Measurements from ENCODE around the gene MYO10. TPM values are rescaled to one million over a fixed set of nuclear protein-coding genes. Genes with fewer than 3 reads are reported as not detected.
"Not testable (repeated sequence)": the region's sequence is repeated elsewhere in the genome, so short reads cannot be mapped to it uniquely, and the experiment has no call there.

Gene MYO10
- total RNA-seq, 2 experiments from 2014 or later = 0.08 TPM; not detected in 1

- H3K4me1 Mint-ChIP-seq = no peaks in the 10 kb centered on the region
- POLR2A ChIA-PET = no interaction called here
- H3K9me3 Mint-ChIP-seq = no peaks in the 10 kb centered on the region
- no peak overlapping the region for H3K4me3 Mint-ChIP-seq
- CTCF ChIA-PET = no interaction called here
- H3K27me3 Mint-ChIP-seq = no peaks in the 10 kb centered on the region
- no peaks in the 10 kb centered on the region for H3K36me3 Mint-ChIP-seq (ENCODE audit: low read depth)
- no peak overlapping the region for H3K27ac Mint-ChIP-seq
- DNase-seq = no peak
These were observed 185.6 kb downstream of the MYO10 start for GRCh38 chr5:16750445-16750844.

GRCh38 chr5:16749626-16750025 is 186.5 kb downstream of the MYO10 start:
- no peaks in the 10 kb centered on the region for H3K27me3 Mint-ChIP-seq
- no peaks in the 10 kb centered on the region for H3K36me3 Mint-ChIP-seq (ENCODE audit: low read depth)
- no peaks in the 10 kb centered on the region for H3K4me1 Mint-ChIP-seq
- DNase-seq = no peak
- H3K27ac Mint-ChIP-seq = no peak overlapping the region
- no peak overlapping the region for H3K4me3 Mint-ChIP-seq
- ChIA-PET CTCF (no interaction called here), POLR2A (no interaction called here)
- no peaks in the 10 kb centered on the region for H3K9me3 Mint-ChIP-seq

GRCh38 chr5:16744164-16744880 is 191.8 kb downstream of the MYO10 start:
- no peaks in the 10 kb centered on the region for H3K4me1 Mint-ChIP-seq
- POLR2A ChIA-PET = no interaction called here
- H3K4me3 Mint-ChIP-seq = no peak overlapping the region
- no peak overlapping the region for H3K27ac Mint-ChIP-seq
- H3K9me3 Mint-ChIP-seq = no peaks in the 10 kb centered on the region
- peaks cover 22% of the 10 kb centered on the region for H3K27me3 Mint-ChIP-seq
- no peak for DNase-seq
- CTCF ChIA-PET = no interaction called here
- H3K36me3 Mint-ChIP-seq (ENCODE audit: low read depth) = no peaks in the 10 kb centered on the region

- no peak overlapping the region for H3K27ac Mint-ChIP-seq
- H3K27me3 Mint-ChIP-seq = peaks cover 31% of the 10 kb centered on the region
- no peaks in the 10 kb centered on the region for H3K36me3 Mint-ChIP-seq (ENCODE audit: low read depth)
- H3K9me3 Mint-ChIP-seq = no peaks in the 10 kb centered on the region
- CTCF ChIA-PET = no interaction called here
- POLR2A ChIA-PET = no interaction called here
- H3K4me3 Mint-ChIP-seq = no peak overlapping the region
- no peak for DNase-seq
- H3K4me1 Mint-ChIP-seq = no peaks in the 10 kb centered on the region
These were observed 193.2 kb downstream of the MYO10 start for GRCh38 chr5:16742938-16743337.

- ChIA-PET POLR2A (no interaction called here), CTCF (interaction anchor here (1.0 kb wide), 1 partner anchor 18 kb away, joined by 3 read pairs; no protein-coding TSS in a partner anchor)
- Mint-ChIP-seq H3K36me3 (ENCODE audit: low read depth) (no peaks in the 10 kb centered on the region), H3K4me1 (no peaks in the 10 kb centered on the region), H3K9me3 (no peaks in the 10 kb centered on the region), H3K27ac (no peak overlapping the region), H3K4me3 (no peak overlapping the region), H3K27me3 (peaks cover 38% of the 10 kb centered on the region)
- DNase-seq = no peak
These were observed 195.2 kb downstream of the MYO10 start for GRCh38 chr5:16740811-16741392.

GRCh38 chr5:16740066-16740810 is 195.8 kb downstream of the MYO10 start:
- DNase-seq = no peak
- no peak overlapping the region for H3K4me3 Mint-ChIP-seq
- no peaks in the 10 kb centered on the region for H3K36me3 Mint-ChIP-seq (ENCODE audit: low read depth)
- ChIA-PET CTCF (no interaction called here), POLR2A (no interaction called here)
- H3K27ac Mint-ChIP-seq = no peak overlapping the region
- no peaks in the 10 kb centered on the region for H3K4me1 Mint-ChIP-seq
- H3K27me3 Mint-ChIP-seq = peaks cover 38% of the 10 kb centered on the region
- no peaks in the 10 kb centered on the region for H3K9me3 Mint-ChIP-seq

GRCh38 chr5:16738393-16738792 is 197.7 kb downstream of the MYO10 start:
- H3K4me1 Mint-ChIP-seq; H3K27ac Mint-ChIP-seq; H3K36me3 Mint-ChIP-seq (ENCODE audit: low read depth); DNase-seq; POLR2A ChIA-PET; H3K4me3 Mint-ChIP-seq; H3K9me3 Mint-ChIP-seq: not testable (repeated sequence)
- H3K27me3 Mint-ChIP-seq = peaks cover 38% of the 10 kb centered on the region
- CTCF ChIA-PET = interaction anchor here (0.7 kb wide), 1 partner anchor 42 kb away, joined by 3 read pairs; no protein-coding TSS in a partner anchor

- CTCF ChIA-PET = interaction anchor here (0.7 kb wide), 1 partner anchor 42 kb away, joined by 3 read pairs; no protein-coding TSS in a partner anchor
- no peak overlapping the region for H3K27ac Mint-ChIP-seq
These were observed 198.3 kb downstream of the MYO10 start for GRCh38 chr5:16737620-16738364.

GRCh38 chr5:16737209-16737608 is 198.9 kb downstream of the MYO10 start:
- no peaks in the 10 kb centered on the region for H3K9me3 Mint-ChIP-seq
- ChIA-PET CTCF (no interaction called here), POLR2A (no interaction called here)
- H3K4me1 Mint-ChIP-seq = no peaks in the 10 kb centered on the region
- no peak overlapping the region for H3K4me3 Mint-ChIP-seq
- H3K27me3 Mint-ChIP-seq = peaks cover 38% of the 10 kb centered on the region
- no peak overlapping the region for H3K27ac Mint-ChIP-seq
- DNase-seq = no peak
- no peaks in the 10 kb centered on the region for H3K36me3 Mint-ChIP-seq (ENCODE audit: low read depth)

More at GRCh38 chr5:16737620-16738364, 198.3 kb downstream of the MYO10 start:
- no peak for DNase-seq
- peaks cover 38% of the 10 kb centered on the region for H3K27me3 Mint-ChIP-seq
- H3K9me3 Mint-ChIP-seq = no peaks in the 10 kb centered on the region
- H3K4me1 Mint-ChIP-seq = no peaks in the 10 kb centered on the region
- no peaks in the 10 kb centered on the region for H3K36me3 Mint-ChIP-seq (ENCODE audit: low read depth)
- POLR2A ChIA-PET = no interaction called here
- no peak overlapping the region for H3K4me3 Mint-ChIP-seq

- Mint-ChIP-seq H3K4me1 (no peaks in the 10 kb centered on the region), H3K36me3 (ENCODE audit: low read depth) (no peaks in the 10 kb centered on the region), H3K9me3 (no peaks in the 10 kb centered on the region), H3K27ac (no peak overlapping the region), H3K27me3 (peaks cover 34% of the 10 kb centered on the region), H3K4me3 (no peak overlapping the region)
- CTCF ChIA-PET = no interaction called here
- DNase-seq = no peak
- POLR2A ChIA-PET = no interaction called here
These were observed 199.7 kb downstream of the MYO10 start for GRCh38 chr5:16736158-16736995.

GRCh38 chr5:16735101-16736060 is 200.7 kb downstream of the MYO10 start:
- DNase-seq = no peak
- no peak overlapping the region for H3K4me3 Mint-ChIP-seq
- H3K4me1 Mint-ChIP-seq = no peaks in the 10 kb centered on the region
- peaks cover 24% of the 10 kb centered on the region for H3K27me3 Mint-ChIP-seq
- POLR2A ChIA-PET = no interaction called here
- no peaks in the 10 kb centered on the region for H3K9me3 Mint-ChIP-seq
- CTCF ChIA-PET = no interaction called here
- H3K27ac Mint-ChIP-seq = no peak overlapping the region
- H3K36me3 Mint-ChIP-seq (ENCODE audit: low read depth) = no peaks in the 10 kb centered on the region
